ENCODE data around the gene MAP3K7.

- TF ChIP-seq CTCF (conservative IDR thresholded peaks at IDR 0.05; ENCODE audit: low read depth, low read length) (no peak), EZH2phosphoT487 (IDR thresholded peaks at IDR 0.05; ENCODE audit: borderline replicate concordance, low read length) (no peak)
Measured at GRCh38 chr6:90490030-90490716, 96.7 kb downstream of the MAP3K7 start.
